ENCODE data around the gene VASN. TPM values are rescaled to one million over a fixed set of nuclear protein-coding genes. Genes with fewer than 3 reads are reported as not detected.

The VASN gene
- total and polyA plus RNA-seq, 9 of the 15 experiments (the other 6 are each of a cell fraction or from before 2014, with no cell fraction given) = 0.01 to 2.5 (median 0.41) TPM; not detected in 1

- TF ChIP-seq ZNF318 (IDR thresholded peaks at IDR 0.05; ENCODE audit: borderline replicate concordance in 1 of 2, low read depth in 1 of 2) (no peak), MAX (CRISPR knock-in tag; IDR thresholded peaks at IDR 0.05) (peak; percentile 85), ZC3H11A (IDR thresholded peaks at IDR 0.05; ENCODE audit: low read depth, low read length) (no peak), ZFP1 (CRISPR knock-in tag; IDR thresholded peaks at IDR 0.05) (no peak; the same call in 1 of the 2 replicates), ZNF57 (CRISPR knock-in tag; IDR thresholded peaks at IDR 0.05) (no peak), ZNF644 (tag; IDR thresholded peaks at IDR 0.05; ENCODE audit: low read depth) (peak; percentile 79; the same call in 1 of the 2 replicates), PTTG1 (tag; IDR thresholded peaks at IDR 0.05; ENCODE audit: low read depth) (no peak), ZSCAN32 (CRISPR knock-in tag; IDR thresholded peaks at IDR 0.05) (peak; percentile 81; the same call in 1 of the 2 replicates), FUS (optimal IDR thresholded peaks at IDR 0.05; ENCODE audit: low read depth, low read length) (no peak), ATF3 (IDR thresholded peaks at IDR 0.05) (peak; percentile 92), ATF3 (CRISPR knock-in tag; conservative IDR thresholded peaks at IDR 0.05) (no peak), SRSF3 (IDR thresholded peaks at IDR 0.05; ENCODE audit: insufficient read depth, low read length) (no peak), KAT2B (IDR thresholded peaks at IDR 0.05; ENCODE audit: low read depth, low read length) (no peak), CHD1 (IDR thresholded peaks at IDR 0.05; ENCODE audit: low read length) (no peak), NFXL1 (CRISPR knock-in tag; IDR thresholded peaks at IDR 0.05) (no peak), RHOXF2B (CRISPR knock-in tag; conservative IDR thresholded peaks at IDR 0.05) (no peak; the same call in 1 of the 2 replicates), TAF15 (IDR thresholded peaks at IDR 0.05; ENCODE audit: low read depth, low read length) (no peak), ZNF436 (CRISPR knock-in tag; IDR thresholded peaks at IDR 0.05) (no peak)
Observed at GRCh38 chr16:4425378-4426020, 53.9 kb downstream of the VASN start, which contains the start of gene DNAJA3 (continued).

Data from K562 (cell line).